GM21737 (cell line): Measurements from ENCODE around the gene GNLY.
"Not testable (repeated sequence)": the region's sequence is repeated elsewhere in the genome, so short reads cannot be mapped to it uniquely, and the experiment has no call there.

ENCODE experiments used
- ATAC-seq: cut with Tn5 transposase; IDR thresholded peaks from one replicate; pipeline ENCODE4 v1.9.1; 2021; ENCODE audit warnings: mild to moderate bottlenecking, moderate library complexity; ENCODE audit not compliant: unreplicated experiment

Gene GNLY

DNA sequence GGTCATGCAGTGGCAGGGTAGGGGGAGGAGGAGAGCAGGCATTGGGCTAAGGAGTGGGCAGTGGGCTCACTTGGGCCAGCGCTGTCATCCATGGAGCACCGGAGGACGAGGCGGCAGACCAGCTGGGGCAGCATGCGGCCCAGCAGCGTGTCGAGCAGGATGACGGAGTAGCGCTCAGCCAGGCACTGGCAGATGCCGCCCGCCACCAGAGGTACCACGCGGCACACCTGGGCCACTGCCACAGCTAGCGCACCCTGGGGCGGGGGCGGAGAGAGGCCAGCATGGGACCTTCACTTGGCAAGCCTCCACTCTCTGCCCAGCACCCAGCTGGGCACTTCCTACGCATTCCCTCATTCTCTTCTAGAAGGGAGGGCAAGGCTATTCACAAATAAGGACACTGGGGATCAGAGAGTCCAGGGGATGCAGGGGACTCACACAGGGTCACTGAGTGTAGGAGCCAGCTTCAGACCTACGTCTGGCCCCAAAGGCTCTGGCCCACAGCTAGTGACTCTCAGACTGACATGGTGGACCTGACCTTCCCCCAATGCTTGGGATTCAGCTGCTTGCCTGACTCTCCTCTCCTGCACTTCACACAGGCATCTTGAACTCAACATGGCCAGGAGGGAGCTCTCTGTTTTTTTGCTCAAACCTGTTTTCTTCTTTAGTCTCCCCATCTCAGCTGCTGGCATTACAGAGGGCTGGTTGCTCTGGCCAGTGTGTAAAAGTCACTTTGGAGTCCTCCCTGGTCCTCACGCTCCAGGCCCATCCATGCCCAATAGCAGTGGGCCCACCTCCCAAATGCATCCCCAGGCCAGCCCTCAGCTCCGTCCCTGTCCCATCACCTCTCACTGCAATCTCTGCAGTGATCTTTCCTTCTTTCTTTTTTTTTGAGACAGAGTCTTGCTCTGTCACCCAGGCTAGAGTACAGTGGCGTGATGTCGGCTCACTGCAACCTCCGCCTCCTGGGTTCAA is 30.3 kb upstream of the GNLY start:
- no peak for ATAC-seq

DNA sequence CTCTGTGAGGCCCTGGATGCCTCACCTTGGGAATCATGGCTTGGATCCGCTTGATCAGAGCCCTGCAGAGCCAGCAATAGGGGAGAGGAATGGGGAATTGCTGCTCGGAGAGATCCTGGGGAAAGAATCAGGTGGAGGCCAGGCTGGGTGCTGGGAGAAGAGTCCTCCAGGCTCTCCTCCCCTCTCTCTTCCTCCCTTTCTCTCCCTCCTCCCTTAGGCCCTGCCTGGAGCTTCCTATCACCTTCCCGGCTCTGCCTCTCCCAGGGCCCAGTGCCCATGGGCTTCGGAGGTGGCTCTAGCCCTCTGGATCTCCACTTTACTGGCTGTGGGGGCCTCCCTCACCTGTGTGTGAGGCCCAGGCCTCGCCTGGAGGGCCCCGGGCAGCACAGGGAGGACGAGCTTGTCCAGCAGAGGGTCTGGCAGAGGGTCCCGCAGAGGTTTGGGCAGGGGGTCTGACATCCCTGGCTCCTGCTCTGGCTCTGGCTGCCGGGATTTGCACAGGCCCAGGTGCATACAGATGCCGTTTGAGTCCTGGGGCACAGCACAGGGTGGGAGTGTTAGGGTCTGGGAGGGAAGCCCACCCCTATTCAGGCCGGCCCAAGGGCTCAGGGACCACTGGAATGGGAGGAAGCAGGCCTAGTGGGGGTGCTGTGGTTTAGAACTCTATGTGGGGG is 28.8 kb upstream of the GNLY start:
- no peak for ATAC-seq

DNA sequence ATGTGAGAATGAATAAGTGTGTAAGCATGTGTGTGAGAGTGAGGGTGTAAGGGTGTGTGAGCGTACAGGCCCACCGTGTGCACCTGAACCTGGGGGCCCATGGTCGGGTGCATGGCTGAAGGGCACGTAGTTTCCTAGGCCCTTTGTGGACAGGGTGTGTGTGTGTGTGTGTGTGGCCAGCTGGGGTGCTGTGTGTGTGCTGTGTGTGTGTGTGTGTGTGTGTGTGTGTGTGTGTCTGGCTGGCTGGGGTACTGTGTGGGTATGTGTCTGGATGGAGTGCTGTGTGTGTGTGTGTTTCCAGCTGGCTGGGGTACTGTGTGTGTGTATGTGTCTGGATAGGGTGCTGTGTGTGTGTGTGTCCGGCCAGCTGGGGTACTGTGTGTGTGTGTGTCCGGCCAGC is 28.1 kb upstream of the GNLY start:
- ATAC-seq: no peak

DNA sequence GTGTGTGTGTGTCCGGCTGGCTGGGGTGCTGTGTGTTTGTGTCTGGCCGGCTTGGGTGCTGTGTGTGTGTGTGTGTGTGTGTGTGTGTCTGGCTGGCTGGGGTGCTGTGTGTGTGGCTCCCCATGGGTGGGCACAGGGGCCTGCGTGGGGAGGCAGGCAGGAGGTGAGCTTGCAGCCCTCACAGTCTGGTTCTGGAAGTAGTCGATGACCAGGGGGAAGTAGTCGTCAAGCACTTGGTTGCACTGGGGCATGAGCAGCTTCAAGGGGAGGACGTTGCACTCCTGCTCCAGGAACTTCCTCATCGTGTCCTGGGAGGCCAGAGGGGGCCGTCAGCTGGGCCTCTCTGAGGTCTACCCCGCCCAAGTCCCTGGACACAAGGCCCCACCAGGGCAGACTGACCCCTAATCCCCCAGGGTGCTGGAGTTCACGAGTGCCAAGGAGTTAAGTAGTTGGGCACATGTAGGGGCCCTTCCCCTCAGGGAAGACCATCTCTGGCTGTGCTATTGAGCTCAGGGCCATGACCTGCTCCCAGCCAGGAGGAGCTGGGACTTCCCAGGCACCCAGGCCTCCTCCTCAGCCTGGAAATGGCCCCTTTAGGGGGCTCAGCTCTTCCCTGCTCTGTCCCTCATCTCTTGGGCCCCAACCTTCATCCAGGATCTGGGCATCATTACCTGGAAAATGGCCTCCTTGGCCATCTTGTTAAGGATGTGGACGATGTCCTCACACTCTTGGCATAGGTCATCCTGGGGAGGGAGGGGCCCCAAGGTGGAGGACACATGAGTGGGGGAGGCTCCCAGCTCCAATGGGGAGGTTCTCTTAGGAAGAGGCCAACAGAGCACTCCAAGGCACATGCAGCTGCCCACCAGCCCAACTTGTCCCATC is 27.5 kb upstream of the GNLY start:
- ATAC-seq: no peak

DNA sequence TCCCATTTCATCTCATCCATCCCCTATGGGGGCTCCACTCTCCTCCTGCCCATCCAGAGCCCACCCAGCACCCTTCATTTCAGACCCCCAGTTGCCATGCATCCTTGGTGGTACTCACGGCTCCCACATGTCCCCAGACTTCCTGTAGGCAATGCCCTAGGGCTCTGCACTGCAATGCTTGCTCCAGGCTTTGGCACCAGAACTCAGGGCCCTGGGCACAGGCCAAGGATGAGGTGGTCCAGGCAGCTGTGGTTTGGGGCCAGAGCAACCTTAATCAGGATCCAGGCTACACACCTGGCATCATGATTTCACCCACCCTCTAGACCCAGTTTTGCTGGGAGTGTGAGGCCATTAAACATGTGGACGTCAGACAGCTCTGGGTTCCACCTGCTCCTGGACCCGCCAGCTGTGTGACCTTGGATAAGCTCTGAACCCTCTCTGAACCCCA is 26.6 kb upstream of the GNLY start:
- ATAC-seq: no peak

DNA sequence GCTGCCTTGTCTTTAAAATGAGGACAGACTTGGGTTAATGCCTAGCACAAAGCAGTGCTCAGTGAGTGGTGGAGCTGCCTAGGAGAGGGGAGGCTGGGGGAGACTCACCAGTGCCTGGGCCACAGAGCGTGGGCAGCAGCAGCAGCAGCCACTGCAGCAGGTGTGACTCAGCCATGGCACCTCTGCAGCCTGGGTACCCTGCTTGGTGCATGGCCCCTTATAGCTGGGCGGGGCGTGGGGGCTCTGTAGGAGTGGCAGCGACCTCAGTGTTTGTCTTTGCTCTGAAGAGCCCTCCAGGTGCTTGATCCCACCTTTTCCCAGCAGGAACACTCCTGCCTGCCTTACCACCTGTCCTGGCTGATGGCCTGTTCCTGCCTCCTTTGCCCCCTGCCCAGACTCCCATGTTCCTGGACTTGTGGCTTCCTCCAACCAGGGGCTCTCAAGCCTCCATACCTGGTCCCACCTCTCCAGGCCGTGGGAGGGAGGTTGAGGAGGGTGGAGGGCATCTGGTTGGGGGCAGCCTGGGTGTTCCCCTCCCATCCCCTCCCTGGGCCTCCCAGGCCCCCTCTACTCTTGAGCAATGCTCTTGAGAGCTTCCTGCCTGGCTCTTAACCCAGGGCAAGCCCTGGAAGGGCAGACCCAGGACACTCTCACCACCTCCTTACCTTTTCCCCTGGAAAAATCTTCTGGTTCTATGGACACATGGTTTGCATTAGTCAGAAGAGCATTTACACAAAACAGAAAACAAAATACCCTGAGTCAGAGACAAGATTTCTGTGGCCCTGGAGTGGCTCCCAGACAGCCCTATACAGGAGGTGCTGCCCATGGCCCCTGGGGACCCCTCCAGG is 25.9 kb upstream of the GNLY start, which contains the start of gene SFTPB:
SFTPB (minus strand) TSS at position 191 of the 848 bp plus-strand sequence; CDS start at position 175, 16 bp downstream.
- no peak for ATAC-seq

DNA sequence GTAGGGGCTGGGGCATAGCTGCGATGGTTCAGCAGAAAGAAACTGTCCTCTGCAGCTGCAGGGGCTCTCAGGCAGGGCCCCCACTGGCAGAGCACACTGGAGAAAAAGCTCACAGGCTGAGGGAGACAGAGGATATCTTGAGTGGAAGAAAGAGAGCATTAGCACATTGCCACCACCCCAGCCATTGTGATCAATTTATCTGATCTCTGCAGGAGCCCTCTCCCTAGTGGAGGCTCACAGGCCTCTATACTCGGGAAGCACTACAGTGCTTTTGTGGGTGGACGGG is 25.4 kb upstream of the GNLY start:
- no peak for ATAC-seq

DNA sequence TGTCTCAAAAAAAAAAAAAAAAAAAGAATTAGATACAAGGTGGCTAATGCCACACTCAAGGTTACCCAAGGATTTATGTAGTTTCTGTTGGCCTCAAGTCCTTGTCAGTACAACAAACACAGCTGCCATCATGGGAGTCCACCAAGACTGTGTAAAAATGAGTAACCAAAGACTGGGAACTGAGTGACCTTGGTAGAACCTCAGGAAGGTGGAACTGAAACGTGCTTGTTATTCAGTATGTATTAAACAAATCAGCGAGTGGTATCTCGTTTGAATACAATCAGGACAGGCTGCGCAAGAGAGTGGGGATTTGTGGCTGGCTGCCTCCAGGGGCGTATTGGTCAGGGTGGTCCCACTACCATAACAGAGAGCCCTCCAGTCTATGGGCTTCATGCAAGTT is 24.6 kb upstream of the GNLY start:
- ATAC-seq: peak; percentile 84

DNA sequence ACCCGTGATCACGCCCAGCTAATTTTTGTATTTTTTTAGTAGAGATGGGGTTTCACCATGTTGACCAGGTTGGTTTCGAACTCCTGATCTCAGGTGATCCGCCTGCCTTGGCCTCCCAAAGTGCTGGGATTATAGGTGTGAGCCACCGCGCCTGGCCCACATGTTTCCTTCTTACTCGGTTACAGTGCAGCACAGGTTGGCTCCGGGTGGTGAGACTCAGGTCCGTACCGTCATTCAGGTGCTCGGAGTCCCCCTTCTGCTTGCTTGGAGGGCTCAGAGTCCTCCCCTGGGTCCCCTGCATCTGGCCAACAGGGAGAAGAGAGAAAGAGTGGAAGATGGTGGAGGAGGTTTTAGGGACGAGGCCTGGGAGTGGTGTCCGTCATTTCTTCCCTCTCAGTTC is 23.7 kb upstream of the GNLY start:
- not testable (repeated sequence) for ATAC-seq

DNA sequence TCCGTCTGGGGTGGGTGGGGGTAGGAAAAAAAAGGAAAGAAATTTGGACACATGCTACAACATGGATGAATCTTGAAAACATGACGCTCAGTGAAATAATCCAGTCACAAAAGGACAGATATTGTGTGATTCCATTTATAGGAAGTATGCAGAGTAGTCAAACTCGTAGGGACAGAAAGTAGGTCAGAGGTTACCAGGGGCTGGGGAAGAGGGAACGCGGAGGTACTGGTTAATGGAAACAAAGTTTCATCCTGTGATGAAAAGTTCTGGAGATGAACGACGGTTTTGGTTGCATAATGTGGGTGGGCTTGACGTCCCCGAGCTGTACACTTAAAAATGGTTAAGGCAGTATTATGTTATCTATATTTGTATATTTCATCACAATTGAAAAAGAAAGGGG is 21.7 kb upstream of the GNLY start:
- ATAC-seq: no peak

DNA sequence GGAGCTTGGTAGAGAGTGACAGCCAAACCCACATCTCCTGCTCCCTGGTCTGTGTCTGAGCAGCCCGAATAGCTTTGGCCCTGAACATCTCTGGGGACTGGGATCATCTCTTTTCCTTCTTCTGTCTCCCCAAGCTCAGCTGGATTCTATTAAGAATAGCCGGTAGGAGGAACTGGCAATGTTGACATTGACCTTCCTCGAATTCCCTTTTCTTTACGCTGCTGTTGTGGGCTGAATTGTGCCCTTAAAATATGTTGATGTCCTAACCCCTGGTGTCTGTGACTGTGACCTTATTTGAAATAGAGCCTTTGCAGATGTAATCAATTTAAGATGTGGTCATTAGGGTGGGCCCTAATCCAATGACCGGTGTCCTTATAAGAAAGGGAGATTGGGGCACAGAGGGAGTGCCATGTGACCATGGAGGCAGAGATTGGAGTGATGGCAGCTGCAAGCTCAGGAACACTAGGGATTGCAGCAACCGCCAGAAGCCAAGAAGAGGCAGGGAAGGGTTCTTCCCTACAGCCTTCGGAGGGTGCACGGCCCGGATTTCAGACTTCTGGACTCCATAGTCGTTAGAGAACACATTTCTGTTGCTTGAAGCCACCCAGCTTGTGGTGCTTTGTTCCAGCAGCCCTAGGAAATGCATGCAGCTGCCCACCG is 20.3 kb upstream of the GNLY start:
- ATAC-seq: no peak

DNA sequence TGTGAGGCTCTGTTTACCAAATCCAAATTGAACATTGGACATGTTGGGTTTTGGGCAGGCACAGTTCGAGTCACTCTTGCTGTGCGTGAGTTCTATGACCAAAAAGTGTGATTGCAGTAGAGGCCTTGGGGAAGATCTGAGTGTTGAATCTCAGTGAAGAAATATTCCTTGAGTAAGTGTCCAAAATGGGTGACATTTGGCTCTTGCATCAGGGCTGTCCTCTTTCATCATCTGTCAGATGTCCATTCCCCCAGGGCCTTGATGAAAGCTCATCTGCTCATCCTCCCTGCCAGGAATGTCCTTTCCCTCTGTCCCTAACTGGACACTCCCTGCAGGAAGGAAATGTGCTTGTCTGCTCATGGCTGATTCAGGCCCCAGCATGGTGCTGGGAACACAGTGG is 19.7 kb upstream of the GNLY start:
- no peak for ATAC-seq

DNA sequence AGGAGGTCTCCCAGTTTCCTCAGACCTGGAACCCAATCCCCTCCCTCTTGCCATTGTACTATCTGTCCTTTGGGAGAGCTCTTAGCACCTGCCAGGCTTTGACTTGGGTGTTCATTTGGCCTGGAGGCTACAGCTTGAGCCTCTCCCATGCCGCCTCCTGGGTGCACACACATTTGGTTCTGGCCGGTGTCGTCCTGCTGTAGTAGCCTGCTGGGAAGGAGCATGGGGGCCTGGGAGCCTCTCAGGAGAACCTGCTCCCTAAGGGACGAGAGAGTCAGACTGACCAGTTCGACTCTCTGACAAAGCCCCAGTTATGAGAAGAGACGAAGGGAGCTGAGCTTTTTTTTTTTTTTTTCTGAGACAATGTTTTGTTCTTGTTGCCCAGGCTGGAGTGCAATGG is 18.7 kb upstream of the GNLY start:
- ATAC-seq: no peak

DNA sequence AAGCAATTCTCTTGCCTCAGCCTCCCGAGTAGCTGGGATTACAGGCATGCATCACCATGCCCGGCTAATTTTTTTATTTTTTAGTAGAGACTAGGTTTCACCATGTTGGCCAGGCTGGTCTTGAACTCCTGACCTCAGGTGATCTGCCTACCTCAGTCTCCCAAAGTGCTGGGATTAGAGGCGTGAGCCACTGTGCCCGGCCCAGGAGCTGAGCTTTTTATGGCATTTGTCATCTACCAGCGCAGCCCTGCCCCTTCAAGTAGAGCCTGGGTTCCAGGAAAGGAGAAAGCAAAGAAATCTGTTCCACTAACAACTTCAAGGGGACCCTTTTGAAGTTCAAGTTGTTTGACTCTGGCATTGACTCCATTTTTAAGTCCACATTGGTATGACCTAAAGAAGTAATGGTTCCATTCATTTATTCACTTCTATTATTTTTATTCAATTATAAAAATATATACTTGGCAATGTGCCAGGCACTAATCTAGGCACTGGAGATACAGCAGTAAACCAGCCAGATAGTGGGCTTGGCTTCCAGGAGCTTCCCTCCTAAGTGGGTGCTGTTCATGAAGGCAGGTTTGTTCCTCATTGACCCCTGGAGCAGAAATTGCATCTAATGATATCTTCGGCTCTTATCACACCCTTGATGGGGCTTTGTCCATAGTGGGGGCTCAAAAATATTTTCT is 18.2 kb upstream of the GNLY start:
- ATAC-seq: no peak

DNA sequence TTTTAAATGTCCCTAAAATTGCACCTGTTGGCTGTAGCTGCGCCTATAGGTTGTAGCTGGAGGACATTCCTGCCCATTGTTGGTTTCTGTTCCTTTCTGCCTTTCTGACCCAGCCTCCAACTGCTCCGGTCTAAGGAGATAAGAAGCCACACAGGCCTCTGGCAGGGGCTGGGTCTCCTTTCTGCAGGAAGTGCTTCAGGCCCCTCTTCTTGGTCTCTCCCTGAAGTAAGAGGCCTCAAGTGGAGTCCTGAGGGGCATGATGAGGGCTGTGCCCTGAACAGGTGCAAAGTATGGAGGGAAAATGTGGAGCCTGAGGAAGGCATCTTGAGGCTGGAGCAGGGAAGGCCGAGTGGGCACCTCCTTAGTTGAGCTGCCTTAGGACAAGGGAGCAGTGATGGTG is 15.8 kb upstream of the GNLY start:
- no peak for ATAC-seq

DNA sequence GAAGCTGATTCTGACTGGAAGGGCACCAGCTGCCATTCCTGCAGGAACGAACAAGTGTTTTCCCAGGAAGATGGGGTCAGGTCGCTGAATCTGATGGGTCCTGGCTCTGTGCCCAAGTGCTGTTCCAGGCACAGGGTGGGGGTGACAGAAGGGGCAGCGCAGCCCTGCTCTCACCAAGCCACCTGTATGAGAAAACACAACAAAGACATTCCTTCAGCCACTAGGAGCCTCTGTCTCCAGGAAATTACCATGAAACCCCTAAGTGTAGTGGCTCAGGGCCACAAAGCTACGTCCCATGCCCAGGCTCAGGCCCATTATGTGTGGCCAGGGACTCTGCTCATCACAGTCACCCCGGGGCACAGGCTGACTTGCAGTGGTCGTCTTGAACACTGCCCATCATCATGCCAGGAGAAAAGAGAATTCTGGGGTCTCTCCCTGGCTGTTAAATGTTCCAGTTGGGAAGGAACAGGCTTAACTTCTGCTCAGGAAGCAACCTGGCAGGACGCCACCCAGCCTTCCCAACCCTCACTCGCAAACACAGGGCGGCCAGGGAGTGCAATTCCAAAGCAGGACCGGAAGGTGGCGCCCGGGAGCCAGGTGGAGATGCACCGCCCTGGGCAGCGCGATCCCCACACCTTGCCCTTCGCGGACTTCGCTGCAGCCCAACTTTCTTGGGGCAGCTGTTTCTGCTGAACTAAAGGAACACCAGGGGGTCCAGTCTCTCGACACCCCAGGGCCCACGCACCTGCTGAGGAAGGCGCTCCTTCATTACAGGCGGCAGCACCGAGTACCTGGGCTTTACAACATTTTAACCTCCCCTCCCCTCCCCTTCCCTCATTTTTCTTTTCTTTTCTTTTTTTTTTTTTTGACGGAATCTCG is 15.1 kb upstream of the GNLY start:
- ATAC-seq: peak; percentile 76

DNA sequence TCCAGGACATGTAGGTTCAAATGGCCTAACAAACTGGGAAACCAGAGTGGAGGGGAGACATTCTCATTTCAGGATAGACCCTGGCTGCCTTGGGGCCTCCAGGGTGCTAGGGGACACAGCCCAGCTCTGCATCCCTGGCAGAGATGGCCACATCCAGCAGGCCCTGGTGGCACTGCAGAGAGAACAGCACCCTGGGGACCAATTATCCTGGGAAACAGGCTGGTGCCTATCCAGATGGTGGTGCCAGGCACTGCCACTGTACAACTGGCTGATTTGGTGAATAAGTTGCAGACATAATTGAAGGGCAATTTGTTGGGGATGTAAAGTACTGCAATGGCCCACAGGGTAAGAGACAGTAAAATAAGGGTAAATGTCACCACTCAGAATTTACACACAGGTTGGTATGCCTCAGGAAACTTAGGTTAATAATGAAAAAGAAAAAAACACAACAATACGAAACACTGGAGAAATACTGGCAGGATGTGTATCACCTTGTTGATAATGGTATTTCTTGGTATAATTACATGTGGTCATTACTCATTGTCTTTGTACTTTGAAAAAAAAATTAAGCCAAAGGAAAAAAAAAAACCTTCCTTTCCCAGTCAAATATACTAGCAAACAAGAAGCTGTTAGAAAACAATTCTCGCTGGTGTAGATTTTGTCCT is 13.3 kb upstream of the GNLY start:
- no peak for ATAC-seq

DNA sequence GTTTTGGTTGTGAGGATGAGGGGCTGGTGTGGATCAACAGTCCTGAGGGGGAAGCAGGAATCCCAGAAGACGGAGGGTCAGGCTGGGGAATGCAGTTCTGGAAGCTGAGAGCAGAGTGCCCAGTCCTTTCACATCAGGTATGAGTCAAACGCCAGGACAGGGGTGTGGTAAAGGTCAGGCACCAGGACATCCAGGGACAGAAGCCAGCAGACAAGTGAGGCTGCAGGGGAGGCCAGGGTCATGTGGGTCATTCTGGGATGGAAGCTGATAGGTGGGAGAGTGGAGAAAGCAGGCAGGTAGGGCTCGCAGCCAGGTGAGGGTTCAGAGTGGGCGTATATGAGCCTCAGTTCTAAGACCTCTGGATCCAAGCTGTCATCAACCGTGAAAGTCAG is 12.8 kb upstream of the GNLY start:
- ATAC-seq: no peak
